Motor neuron (in vitro differentiated cells): ENCODE measurements around the gene MCM3AP. TPM values are rescaled to one million over a fixed set of nuclear protein-coding genes. Genes with fewer than 3 reads are reported as not detected.
"Not testable (repeated sequence)": the region's sequence is repeated elsewhere in the genome, so short reads cannot be mapped to it uniquely, and the experiment has no call there.

Experiments used
- ATAC-seq, 8 experiments: fragments of 200-7000 bp; cut with Tn5 transposase; replicated peaks in 6 of 8; 2 replicates each; pipeline ENCODE4 v1.8.0; 2021; ENCODE audit warnings: mild to moderate bottlenecking in 8 of 8, moderate library complexity in 8 of 8
- H3K27ac ChIP-seq, 2 donors: fragments of 250-450 bp; sonication (Bioruptor Pico); 2 replicates each; pipeline ENCODE4 v1.9.0; 2021; ENCODE audit warnings: antibody characterized with exemption in 2 of 2, mild to moderate bottlenecking in 2 of 2, moderate library complexity in 1 of 2
- H3K4me1 ChIP-seq, 2 donors: fragments of 250-450 bp; sonication (Bioruptor Pico); replicated peaks in 1 of 2; 2 replicates each; pipeline ENCODE4 v1.6.1; 2021; ENCODE audit warnings: antibody characterized with exemption in 2 of 2, mild to moderate bottlenecking in 2 of 2, moderate library complexity in 1 of 2
- H3K4me3 ChIP-seq, 5 donors: fragments of 250-450 bp; sonication (Bioruptor Pico); 2 replicates each; pipeline ENCODE4 v1.9.0; 2021; ENCODE audit warnings: antibody characterized with exemption in 5 of 5, mild to moderate bottlenecking in 5 of 5, moderate library complexity in 4 of 5
- WGBS, 10 experiments: fragments of 450-650 bp; shearing (Covaris generic); methylation state at CpG; one replicate each; pipeline ENCODE4 v1.0.0; 2022; 5-methylcytosine and 5-hydroxymethylcytosine counted together
- in situ Hi-C, 9 experiments: fragments of 400-800 bp; cut with MboI; loops; one replicate each; pipeline ENCODE4 v1.15.0; 2021; ENCODE audit warnings: low sequenced_read_pairs in 9 of 9, low pct_unique_long_range_greater_than_20kb in 2 of 9; ENCODE audit not compliant: unreplicated experiment in 9 of 9
- total RNA-seq, 8 experiments: library from RNA; unstranded; fragments of 300-600 nt; gene quantifications; 2 replicates each; pipeline versions ENCODE4 v1.2.3 to v1.2.4, GENCODE V29; 2022

Gene MCM3AP
- total RNA-seq, 8 experiments from 2014 or later: 41.5 to 99.3 (median 50.8) TPM

GRCh38 chr21:46243960-46244361, 41.5 kb downstream of the MCM3AP start:
- Histone ChIP-seq H3K4me1 (no peaks in the 10 kb centered on the region), H3K4me3 (no peak overlapping the region), H3K27ac (no peak overlapping the region)
- in situ Hi-C loops: no loop called here
- no peak for ATAC-seq
- WGBS, 10 experiments: 60 to 100% (median 100%) methylated on average over 1 to 2 of the region's 3 CpGs; no CpG with 5 or more reads in 5 of the 10 experiments

- no peaks in the 10 kb centered on the region for H3K4me1 ChIP-seq
- in situ Hi-C loops: no loop called here
- WGBS, 10 experiments: 92 to 97% (median 97%) methylated on average over 4 to 6 of the region's 8 CpGs; no CpG with 5 or more reads in 7 of the 10 experiments
- no peak overlapping the region for H3K27ac ChIP-seq
- no peak for ATAC-seq
- H3K4me3 ChIP-seq: no peak overlapping the region
These were observed 42.1 kb downstream of the MCM3AP start for GRCh38 chr21:46243325-46243724.

GRCh38 chr21:46241577-46241976, 43.8 kb downstream of the MCM3AP start:
- ATAC-seq: peak in 2 of 8 experiments; percentile 78 to 79
- H3K4me3 ChIP-seq, in situ Hi-C loops, H3K27ac ChIP-seq, H3K4me1 ChIP-seq: not testable (repeated sequence)
- 60 to 100% (median 87%) methylated on average over 1 of the region's 1 CpG; no CpG with 5 or more reads in 4 of the 10 experiments for WGBS, 10 experiments

GRCh38 chr21:46239817-46240325, 45.5 kb downstream of the MCM3AP start:
- ATAC-seq: no peak
- Histone ChIP-seq H3K27ac (no peak overlapping the region), H3K4me3 (no peak overlapping the region), H3K4me1 (no peaks in the 10 kb centered on the region)
- 93 to 100% (median 99%) methylated on average over 1 to 4 of the region's 7 CpGs; no CpG with 5 or more reads in 4 of the 10 experiments for WGBS, 10 experiments
- in situ Hi-C loops: no loop called here

GRCh38 chr21:46237474-46237873, 47.9 kb downstream of the MCM3AP start:
- WGBS, 10 experiments: 80 to 100% (median 92%) methylated on average over 1 to 4 of the region's 5 CpGs; no CpG with 5 or more reads in 6 of the 10 experiments
- H3K4me3 ChIP-seq: no peak overlapping the region
- ATAC-seq: no peak
- H3K4me1 ChIP-seq: no peaks in the 10 kb centered on the region
- no peak overlapping the region for H3K27ac ChIP-seq
- in situ Hi-C loops: no loop called here

- H3K4me1 ChIP-seq: peaks cover 7 to 8% of the 10 kb centered on the region in 2 donors
- ATAC-seq: no peak
- no peak overlapping the region for H3K27ac ChIP-seq
- in situ Hi-C loops: no loop called here
- WGBS, 10 experiments: 79 to 100% (median 100%) methylated on average over 1 to 3 of the region's 5 CpGs; no CpG with 5 or more reads in 7 of the 10 experiments
- H3K4me3 ChIP-seq: no peak overlapping the region
These were observed 50.9 kb downstream of the MCM3AP start for GRCh38 chr21:46234436-46234950.

GRCh38 chr21:46229923-46230260, 55.5 kb downstream of the MCM3AP start:
- in situ Hi-C loops: no loop called here
- no peak for ATAC-seq
- Histone ChIP-seq H3K4me1 (peaks cover 27 to 32% of the 10 kb centered on the region in 2 donors), H3K4me3 (peak overlapping the region; percentile 55 to 98 (median 65)), H3K27ac (peak overlapping the region in 1 of 2 donors; percentile 81)
- 75 to 100% (median 90%) methylated on average over 2 to 6 of the region's 6 CpGs; no CpG with 5 or more reads in 5 of the 10 experiments for WGBS, 10 experiments

GRCh38 chr21:46229133-46229922, 56.1 kb downstream of the MCM3AP start:
- H3K27ac ChIP-seq: peak overlapping the region; percentile 81
- peak; percentile 7 to 55 (median 47) for ATAC-seq
- WGBS, 10 experiments: 39 to 70% (median 48%) methylated on average over 2 to 7 of the region's 72 CpGs; no CpG with 5 or more reads in 6 of the 10 experiments
- in situ Hi-C loops: no loop called here
- H3K4me3 ChIP-seq: peak overlapping the region; percentile 55 to 98 (median 65)
- H3K4me1 ChIP-seq: peaks cover 32 to 38% of the 10 kb centered on the region in 2 donors

GRCh38 chr21:46228345-46229051, 56.9 kb downstream of the MCM3AP start, which contains the start of gene LSS:
TSS of gene LSS (minus strand) at chr21:46228774. CDS start at chr21:46228745, 29 bp downstream.
- in situ Hi-C loops: no loop called here
- WGBS, 10 experiments: 0 to 10% (median 0%) methylated on average over 2 to 16 of the region's 77 CpGs; no CpG with 5 or more reads in 5 of the 10 experiments
- Histone ChIP-seq H3K4me1 (peaks cover 33 to 46% of the 10 kb centered on the region in 2 donors), H3K4me3 (peak within 1 kb of the TSS; percentile 68 to 98 (median 80)), H3K27ac (peak within 1 kb of the TSS; percentile 81)
- ATAC-seq: peak; percentile 67 to 92 (median 88)

- H3K4me3 ChIP-seq: peak overlapping the region; percentile 68 to 98 (median 80)
- peaks cover 33 to 51% of the 10 kb centered on the region in 2 donors for H3K4me1 ChIP-seq
- WGBS, 10 experiments: 0 to 5% (median 0%) methylated on average over 1 to 18 of the region's 20 CpGs; no CpG with 5 or more reads in 1 of the 10 experiments
- in situ Hi-C loops: no loop called here
- ATAC-seq: no peak
- peak overlapping the region; percentile 71 to 75 for H3K27ac ChIP-seq
These were observed 57.5 kb downstream of the MCM3AP start for GRCh38 chr21:46227811-46228344.

GRCh38 chr21:46226920-46227599, 58.4 kb downstream of the MCM3AP start:
- no peak overlapping the region for H3K27ac ChIP-seq
- in situ Hi-C loops: no loop called here
- peaks cover 33 to 51% of the 10 kb centered on the region in 2 donors for H3K4me1 ChIP-seq
- 0 to 57% (median 30%) methylated on average over 1 to 3 of the region's 4 CpGs; no CpG with 5 or more reads in 2 of the 10 experiments for WGBS, 10 experiments
- H3K4me3 ChIP-seq: peak overlapping the region; percentile 68 to 98 (median 80)
- peak in 3 of 8 experiments; percentile 20 to 44 (median 28) for ATAC-seq

GRCh38 chr21:46226146-46226545, 59.3 kb downstream of the MCM3AP start:
- H3K27ac ChIP-seq: no peak overlapping the region
- no peak for ATAC-seq
- 80 to 100% (median 100%) methylated on average over 1 of the region's 1 CpG; no CpG with 5 or more reads in 7 of the 10 experiments for WGBS, 10 experiments
- H3K4me1 ChIP-seq: peaks cover 33 to 51% of the 10 kb centered on the region in 2 donors
- H3K4me3 ChIP-seq: peak overlapping the region in 2 of 5 donors; percentile 8 to 98
- in situ Hi-C loops: no loop called here
